HCT116 (cell line): Measurements from ENCODE around the gene LGALS9. TPM values are rescaled to one million over a fixed set of nuclear protein-coding genes. Genes with fewer than 3 reads are reported as not detected.

Source experiments
- ATAC-seq: fragments of 200-7000 bp; cut with Tn5 transposase; 2 replicates; pipeline ENCODE4 v1.9.1; 2020; ENCODE audit warnings: mild to moderate bottlenecking, moderate library complexity
- BruUV-seq: library from RNA; stranded (reverse); fragments of 400-500 nt; replicated peaks from 2 replicates; lab custom pipeline; 2021; lab: Mats Ljungman, UMichigan
- CTCF ChIA-PET: fragments of 300-600 bp; sonication (Branson Sonifier 250); formaldehyde crosslinking; loops from one replicate; lab custom pipeline; 2021; ENCODE audit warnings: antibody characterized with exemption; lab: Charles Lee
- POLR2A ChIA-PET: fragments of 300-600, 350-600 bp; sonication (Branson Sonifier 250); formaldehyde crosslinking; loops from one replicate; lab custom pipeline; 2021; ENCODE audit warnings: antibody characterized with exemption; lab: Charles Lee
- RAD21 ChIA-PET, 2 experiments: fragments of 300-600 bp; sonication (Branson Sonifier 250); formaldehyde crosslinking; loops; one replicate each; lab custom pipeline; 2023; ENCODE audit warnings: low total read pairs in 2 of 2; ENCODE audit not compliant: uncharacterized antibody in 2 of 2, unreplicated experiment in 2 of 2, low non-redundant PET in 1 of 2; lab: Charles Lee
- DNase-seq: peaks from one replicate; pipeline ENCODE4 v3.0.0-alpha.2; 2010; ENCODE audit warnings: low read depth, low spot score
- H2AFZ ChIP-seq: fragments of 200-600 bp; shearing (Covaris generic), sonication (generic); 2 replicates; pipeline ENCODE4 v1.6.1; 2017; ENCODE audit warnings: low read depth, mixed run types, mixed read lengths, antibody characterized with exemption, low read length; ENCODE audit not compliant: poor library complexity, severe bottlenecking
- H3K27ac ChIP-seq: 2 replicates; pipeline ENCODE4 v1.5.1; 2012; ENCODE audit warnings: low read depth, low read length
- H3K27me3 ChIP-seq: fragments of 200-600 bp; sonication (generic); 2 replicates; pipeline ENCODE4 v1.6.1; 2016; ENCODE audit warnings: mixed run types, low read length, mixed read lengths; ENCODE audit not compliant: insufficient read depth
- H3K36me3 ChIP-seq, 2 experiments: fragments of 200-500 bp in 1 of 2; fragments of 200-600 bp in 1 of 2; sonication (Bioruptor generic) in 1 of 2; sonication (generic) in 1 of 2; 2 replicates each; pipeline versions ENCODE4 v1.5.1 to v1.6.1; 2014 to 2016; ENCODE audit warnings: low read length in 2 of 2, inconsistent platforms in 1 of 2, mixed read lengths in 1 of 2, mixed run types in 1 of 2; ENCODE audit not compliant: insufficient read depth in 2 of 2, control insufficient read depth in 1 of 2
- H3K4me1 ChIP-seq, 2 experiments: fragments of 200-600 bp in 1 of 2; sonication (generic) in 1 of 2; 2 replicates each; pipeline versions ENCODE4 v1.5.1 to v1.6.1; 2012 to 2017; ENCODE audit warnings: low read length in 2 of 2, inconsistent platforms in 1 of 2, mild to moderate bottlenecking in 1 of 2, mixed read lengths in 1 of 2, mixed run types in 1 of 2, moderate library complexity in 1 of 2; ENCODE audit not compliant: insufficient read depth in 2 of 2, control insufficient read depth in 1 of 2
- H3K4me2 ChIP-seq: fragments of 200-600 bp; sonication (generic); 2 replicates; pipeline ENCODE4 v1.6.1; 2017; ENCODE audit warnings: mixed run types, low read length, mixed read lengths
- H3K4me3 ChIP-seq, 2 experiments: fragments of 200-600 bp in 1 of 2; sonication (generic) in 1 of 2; replicated peaks in 1 of 2; 2 replicates each; pipeline ENCODE4 v1.5.1; 2011 to 2016; ENCODE audit warnings: low read length in 2 of 2, control low read depth in 1 of 2, low read depth in 1 of 2, mild to moderate bottlenecking in 1 of 2, mixed read lengths in 1 of 2, mixed run types in 1 of 2
- H3K79me2 ChIP-seq: fragments of 200-600 bp; sonication (generic); 2 replicates; pipeline ENCODE4 v1.6.1; 2017; ENCODE audit warnings: mild to moderate bottlenecking, mixed run types, low read length, moderate library complexity, mixed read lengths; ENCODE audit not compliant: insufficient read depth
- H3K9ac ChIP-seq: fragments of 200-600 bp; sonication (generic); 2 replicates; pipeline ENCODE4 v1.6.1; 2016; ENCODE audit warnings: low read length, mixed read lengths
- H3K9me2 ChIP-seq: fragments of 200-600 bp; sonication (generic), shearing (Covaris generic); 2 replicates; pipeline ENCODE4 v1.6.1; 2017; ENCODE audit warnings: mixed run types, mild to moderate bottlenecking, moderate library complexity; ENCODE audit not compliant: insufficient read depth
- H3K9me3 ChIP-seq, 2 experiments: fragments of 200-500 bp in 1 of 2; fragments of 200-600 bp in 1 of 2; sonication (Bioruptor generic) in 1 of 2; sonication (generic) in 1 of 2; 2 replicates each; pipeline ENCODE4 v1.6.1; 2014 to 2017; ENCODE audit warnings: low read length in 2 of 2, mixed read lengths in 2 of 2, inconsistent platforms in 1 of 2, low read depth in 1 of 2, mild to moderate bottlenecking in 1 of 2, mixed run types in 1 of 2, moderate library complexity in 1 of 2; ENCODE audit not compliant: control insufficient read depth in 1 of 2, insufficient read depth in 1 of 2
- H4K20me1 ChIP-seq: fragments of 200-600 bp; sonication (generic), shearing (Covaris generic); 2 replicates; pipeline ENCODE4 v1.6.1; 2017; ENCODE audit warnings: mixed run types, mild to moderate bottlenecking, moderate library complexity; ENCODE audit not compliant: insufficient read depth
- CBX3 ChIP-seq: IDR thresholded peaks from 2 replicates; pipeline ENCODE4 v1.6.1; 2012; ENCODE audit warnings: low read depth
- CEBPB ChIP-seq: IDR thresholded peaks from 2 replicates; pipeline ENCODE4 v1.6.1; 2012; ENCODE audit warnings: low read depth
- EGR1 ChIP-seq: IDR thresholded peaks from 2 replicates; pipeline ENCODE4 v1.6.1; 2012; ENCODE audit warnings: low read depth
- EZH2 ChIP-seq: fragments of 200-600 bp; sonication (generic); IDR thresholded peaks from 2 replicates; pipeline ENCODE4 v1.6.1; 2017; ENCODE audit warnings: antibody characterized with exemption, mixed run types
- POLR2AphosphoS5 ChIP-seq: IDR thresholded peaks from 2 replicates; pipeline ENCODE4 v1.6.1; 2011; ENCODE audit warnings: mild to moderate bottlenecking, low read depth, low read length, moderate library complexity
- SIN3A ChIP-seq: IDR thresholded peaks from 2 replicates; pipeline ENCODE4 v1.6.1; 2012; ENCODE audit warnings: low read depth
- SP1 ChIP-seq: IDR thresholded peaks from 2 replicates; pipeline ENCODE4 v1.6.1; 2012; ENCODE audit warnings: low read depth
- SRF ChIP-seq: IDR thresholded peaks from 2 replicates; pipeline ENCODE4 v1.6.1; 2012; ENCODE audit warnings: low read depth
- YY1 ChIP-seq: IDR thresholded peaks from 2 replicates; pipeline ENCODE4 v1.6.1; 2011; ENCODE audit warnings: low read length, low read depth, moderate library complexity, mild to moderate bottlenecking; ENCODE audit not compliant: insufficient replicate concordance; ENCODE audit errors: extremely low read depth
- ZFX ChIP-seq: fragments of 450-650 bp; IDR thresholded peaks from 2 replicates; pipeline ENCODE4 v1.6.1; 2017
- intact Hi-C: fragments of 100-400 bp; cut with micrococcal nuclease; formaldehyde crosslinking; loops from 2 replicates; pipeline ENCODE4 v1.10.0; 2022
- total RNA-seq: library from RNA; stranded (reverse); gene quantifications from one replicate; pipeline ENCODE4 v1.2.1, GENCODE V29; 2021; ENCODE audit not compliant: unreplicated experiment
- TF ChIP-seq, protein P1 (sequence below): IDR thresholded peaks from 2 replicates; pipeline ENCODE4 v1.6.1; 2011; ENCODE audit warnings: mild to moderate bottlenecking, low read length, moderate library complexity; ENCODE audit not compliant: insufficient replicate concordance; ENCODE audit errors: extremely low read depth

LGALS9 gene
- total RNA-seq, 1 experiment from 2014 or later, result 1.9 TPM

DNA sequence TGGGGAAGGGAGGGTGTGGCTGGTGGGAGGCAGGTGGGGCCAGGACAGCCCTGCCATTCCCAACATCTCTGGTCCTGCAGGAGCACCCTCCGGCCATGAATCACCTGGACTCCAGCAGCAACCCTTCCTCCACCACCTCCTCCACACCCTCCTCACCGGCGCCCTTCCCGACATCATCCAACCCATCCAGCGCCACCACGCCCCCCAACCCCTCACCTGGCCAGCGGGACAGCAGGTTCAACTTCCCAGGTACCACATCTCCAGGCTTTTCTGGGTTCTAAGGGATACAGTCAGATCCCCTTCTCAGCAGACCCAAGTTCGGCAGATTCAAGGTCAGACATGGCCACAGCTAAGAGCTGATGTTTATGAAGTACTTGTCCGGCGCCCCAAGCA lies 33.8 kb upstream of the LGALS9 start:
- DNase-seq, result no peak
- H3K36me3 ChIP-seq, result no peaks in the 10 kb centered on the region
- H3K4me2 ChIP-seq, result no peak overlapping the region
- POLR2A ChIA-PET, result no interaction called here
- H3K9me3 ChIP-seq, result no peaks in the 10 kb centered on the region
- H3K9ac ChIP-seq, result no peak overlapping the region
- H3K4me3 ChIP-seq, result no peak overlapping the region
- no peak for TF ChIP-seq CEBPB
- no peak for TF ChIP-seq CBX3
- TF ChIP-seq, protein P1, sequence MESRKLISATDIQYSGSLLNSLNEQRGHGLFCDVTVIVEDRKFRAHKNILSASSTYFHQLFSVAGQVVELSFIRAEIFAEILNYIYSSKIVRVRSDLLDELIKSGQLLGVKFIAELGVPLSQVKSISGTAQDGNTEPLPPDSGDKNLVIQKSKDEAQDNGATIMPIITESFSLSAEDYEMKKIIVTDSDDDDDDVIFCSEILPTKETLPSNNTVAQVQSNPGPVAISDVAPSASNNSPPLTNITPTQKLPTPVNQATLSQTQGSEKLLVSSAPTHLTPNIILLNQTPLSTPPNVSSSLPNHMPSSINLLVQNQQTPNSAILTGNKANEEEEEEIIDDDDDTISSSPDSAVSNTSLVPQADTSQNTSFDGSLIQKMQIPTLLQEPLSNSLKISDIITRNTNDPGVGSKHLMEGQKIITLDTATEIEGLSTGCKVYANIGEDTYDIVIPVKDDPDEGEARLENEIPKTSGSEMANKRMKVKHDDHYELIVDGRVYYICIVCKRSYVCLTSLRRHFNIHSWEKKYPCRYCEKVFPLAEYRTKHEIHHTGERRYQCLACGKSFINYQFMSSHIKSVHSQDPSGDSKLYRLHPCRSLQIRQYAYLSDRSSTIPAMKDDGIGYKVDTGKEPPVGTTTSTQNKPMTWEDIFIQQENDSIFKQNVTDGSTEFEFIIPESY, result no peak
- no peak for TF ChIP-seq SP1
- TF ChIP-seq, all 23 proteins: peak for 0
- peaks cover 12 to 16% of the 10 kb centered on the region in 2 experiments for H3K4me1 ChIP-seq
- H3K27ac ChIP-seq, result no peak overlapping the region
- no peaks in the 10 kb centered on the region for H3K9me2 ChIP-seq
- H3K27me3 ChIP-seq, result no peaks in the 10 kb centered on the region
- ChIA-PET CTCF (interaction anchor here (0.6 to 1.2 kb wide), 3 partner anchors 217 to 360 kb away, joined by 3 to 6 read pairs (median 3); no protein-coding TSS in a partner anchor), RAD21 (no interaction called here)
- ATAC-seq, result no peak
- intact Hi-C loops, result no loop called here
- H3K79me2 ChIP-seq, result no peaks in the 10 kb centered on the region
- no peaks in the 10 kb centered on the region for H4K20me1 ChIP-seq
- BruUV-seq, result no TSS peak
- H2AFZ ChIP-seq, result no peak overlapping the region

DNA sequence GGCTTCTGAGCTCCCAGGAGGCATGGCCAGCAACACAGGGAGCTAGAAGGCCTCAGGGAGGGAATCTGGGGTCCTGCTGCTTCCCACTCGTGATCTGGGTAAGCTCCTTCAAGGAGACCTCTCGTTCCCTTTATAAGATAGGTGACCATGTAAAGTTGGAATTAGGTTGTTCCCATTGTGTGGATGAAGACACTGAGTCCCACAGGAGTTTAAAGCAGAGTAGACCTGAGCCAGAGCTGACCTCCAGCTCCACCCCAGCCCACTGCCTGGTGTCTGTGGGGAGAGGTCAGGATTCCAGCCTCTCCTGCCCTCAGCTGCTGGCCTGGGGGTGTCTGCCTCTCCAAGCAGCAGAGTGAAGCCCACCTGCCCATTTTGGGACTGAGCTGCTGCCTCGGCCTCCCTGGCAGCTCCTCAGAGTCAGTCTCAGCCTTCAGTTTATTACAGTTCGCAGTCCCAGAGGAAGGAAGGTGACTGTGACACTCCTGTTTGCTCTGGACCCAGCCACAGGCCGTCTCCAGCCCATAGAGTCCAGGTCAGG lies 33.1 kb upstream of the LGALS9 start:
- peaks cover 12 to 16% of the 10 kb centered on the region in 2 experiments for H3K4me1 ChIP-seq
- no peak overlapping the region for H3K4me3 ChIP-seq
- no peak overlapping the region for H3K27ac ChIP-seq
- DNase-seq, result no peak
- intact Hi-C loops, result no loop called here
- no peaks in the 10 kb centered on the region for H3K36me3 ChIP-seq
- ChIA-PET CTCF (interaction anchor here (0.6 to 3.2 kb wide), 4 partner anchors 218 to 361 kb away, joined by 3 to 58 read pairs (median 4); no protein-coding TSS in a partner anchor), POLR2A (no interaction called here), RAD21 (no interaction called here)
- no peak overlapping the region for H2AFZ ChIP-seq
- BruUV-seq, result no TSS peak
- H3K27me3 ChIP-seq, result no peaks in the 10 kb centered on the region
- no peaks in the 10 kb centered on the region for H3K79me2 ChIP-seq
- TF ChIP-seq SRF (no peak), SIN3A (no peak), SP1 (no peak), ZFX (no peak), CBX3 (no peak), EGR1 (no peak), YY1 (no peak), EZH2 (no peak), POLR2AphosphoS5 (no peak)
- TF ChIP-seq, protein P1, result no peak
- no peaks in the 10 kb centered on the region for H4K20me1 ChIP-seq
- H3K9ac ChIP-seq, result no peak overlapping the region
- no peaks in the 10 kb centered on the region for H3K9me3 ChIP-seq
- H3K9me2 ChIP-seq, result no peaks in the 10 kb centered on the region
- ATAC-seq, result no peak
- no peak overlapping the region for H3K4me2 ChIP-seq
